HG03442 (cell line): ENCODE data around the gene DOCK10.

ENCODE experiments used
- ATAC-seq: cut with Tn5 transposase; IDR thresholded peaks from one replicate; pipeline ENCODE4 v1.9.1; 2021; ENCODE audit warnings: mild to moderate bottlenecking, moderate library complexity; ENCODE audit not compliant: unreplicated experiment

The DOCK10 gene

GRCh38 chr2:224982910-224983711 is 59.2 kb downstream of the DOCK10 start:
- peak; percentile 84 for ATAC-seq

- no peak for ATAC-seq
Measured at GRCh38 chr2:224982226-224982625, 60.0 kb downstream of the DOCK10 start.

GRCh38 chr2:224976629-224977525 is 65.4 kb downstream of the DOCK10 start:
- ATAC-seq: peak; percentile 49

- no peak for ATAC-seq
Measured at GRCh38 chr2:224975761-224976160, 66.5 kb downstream of the DOCK10 start.

- peak; percentile 30 for ATAC-seq
Measured at GRCh38 chr2:224973112-224974016, 68.9 kb downstream of the DOCK10 start.

- peak; percentile 53 for ATAC-seq
Measured at GRCh38 chr2:224971214-224971613, 71.1 kb downstream of the DOCK10 start.

GRCh38 chr2:224970311-224970710 is 72.0 kb downstream of the DOCK10 start:
- peak; percentile 26 for ATAC-seq

GRCh38 chr2:224969633-224970260 is 72.5 kb downstream of the DOCK10 start:
- ATAC-seq: peak; percentile 36

- no peak for ATAC-seq
Measured at GRCh38 chr2:224969095-224969494, 73.2 kb downstream of the DOCK10 start.

GRCh38 chr2:224968051-224968450 is 74.2 kb downstream of the DOCK10 start:
- ATAC-seq: no peak

GRCh38 chr2:224966613-224967012 is 75.7 kb downstream of the DOCK10 start:
- no peak for ATAC-seq

GRCh38 chr2:224959556-224959955 is 82.7 kb downstream of the DOCK10 start:
- ATAC-seq: no peak

- ATAC-seq: no peak
Measured at GRCh38 chr2:224958873-224959272, 83.4 kb downstream of the DOCK10 start.

GRCh38 chr2:224958462-224958857 is 83.8 kb downstream of the DOCK10 start:
- ATAC-seq: no peak

GRCh38 chr2:224957540-224958461 is 84.5 kb downstream of the DOCK10 start:
- peak; percentile 87 for ATAC-seq

GRCh38 chr2:224956706-224957105 is 85.6 kb downstream of the DOCK10 start:
- ATAC-seq: no peak

GRCh38 chr2:224954980-224955379 is 87.3 kb downstream of the DOCK10 start:
- no peak for ATAC-seq

GRCh38 chr2:224952936-224953657 is 89.2 kb downstream of the DOCK10 start:
- ATAC-seq: peak; percentile 52
